ENCODE data around the gene NDUFB3.

NDUFB3 gene

DNA sequence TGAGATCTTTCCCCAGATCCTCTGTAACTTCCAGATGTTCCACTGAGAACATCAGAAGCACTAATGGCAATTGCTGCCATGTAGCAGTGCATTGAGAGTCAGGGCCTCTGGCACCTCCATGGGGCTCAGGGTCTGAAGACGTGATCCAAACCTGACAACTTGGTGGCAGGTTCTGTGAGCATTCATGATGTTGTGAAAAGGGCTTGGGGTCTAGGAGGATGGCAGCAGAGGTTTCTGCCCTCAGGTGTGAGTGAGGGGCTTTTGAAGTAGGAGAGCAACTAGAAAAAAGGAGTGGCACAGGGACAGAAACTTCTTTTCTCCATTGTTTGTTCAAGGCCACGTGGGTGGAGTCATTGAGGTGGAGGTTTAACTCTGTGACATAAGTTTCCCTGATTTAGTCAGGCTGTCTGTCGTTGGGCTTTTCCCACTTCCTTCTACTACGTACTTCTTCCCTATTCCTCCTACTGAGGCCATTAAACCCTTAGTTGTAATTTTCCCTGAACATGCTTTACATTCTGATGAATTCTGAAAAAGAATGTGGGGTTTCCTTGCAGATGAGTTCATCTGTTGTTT is 57.2 kb downstream of the NDUFB3 start:
- no peak for DNase-seq (ENCODE audit: low spot score)

DNA sequence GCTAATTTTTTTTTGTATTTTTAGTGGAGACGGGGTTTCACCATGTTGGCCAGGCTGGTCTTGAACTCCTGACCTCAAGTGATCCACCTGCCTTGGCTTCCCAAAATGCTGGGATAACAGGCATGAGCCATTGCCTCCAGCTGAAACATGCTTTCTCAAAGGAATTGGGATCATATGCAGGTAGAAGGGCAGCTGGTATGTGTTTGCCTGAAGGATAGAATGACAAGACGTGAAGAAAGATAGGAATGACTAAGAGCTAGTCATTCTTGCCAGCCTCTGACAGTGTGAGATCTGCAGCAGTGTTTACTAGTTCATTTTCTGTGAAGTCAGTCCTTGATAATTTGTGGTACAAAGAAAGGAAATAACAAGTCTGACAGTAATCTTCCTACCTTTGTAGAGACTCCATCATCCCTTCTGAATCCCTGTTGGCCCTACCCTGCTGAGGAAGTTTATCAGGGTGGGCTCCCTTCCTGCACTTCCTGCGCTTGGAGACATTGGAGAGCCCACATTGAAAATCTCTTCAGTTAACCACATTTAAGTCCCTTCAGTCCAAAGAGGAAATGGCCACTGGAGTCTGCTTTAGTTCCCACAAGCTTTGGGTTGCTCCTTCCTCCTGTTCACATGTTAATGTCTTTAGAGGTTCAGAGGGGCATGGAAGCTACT is 58.9 kb downstream of the NDUFB3 start:
- DNase-seq (ENCODE audit: low spot score), result no peak

DNA sequence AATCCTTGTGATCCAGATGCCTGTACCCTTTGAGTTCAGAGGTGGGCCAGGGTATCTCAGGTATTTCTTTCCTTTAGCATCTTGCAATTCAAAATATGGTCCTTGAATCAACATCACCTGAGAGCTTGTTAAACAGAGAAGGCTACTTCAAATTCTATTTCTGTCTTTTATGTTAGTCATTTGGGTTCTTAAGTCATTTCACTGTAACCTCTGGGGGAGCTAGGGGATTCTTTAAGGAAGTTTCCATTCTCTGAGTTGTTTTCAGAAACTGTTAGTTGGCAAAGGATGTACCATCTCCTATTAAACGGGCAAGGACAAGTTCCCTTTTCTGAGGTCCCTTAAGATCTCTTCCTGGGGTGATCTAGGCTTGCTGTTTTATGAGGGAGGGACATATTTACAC is 60.7 kb downstream of the NDUFB3 start:
- DNase-seq (ENCODE audit: low spot score), result no peak
